DND-41 (cell line): ENCODE results near the gene USP17L24.
"Not testable (repeated sequence)": the region's sequence is repeated elsewhere in the genome, so short reads cannot be mapped to it uniquely, and the experiment has no call there.

Experiments
- EZH2 ChIP-seq: IDR thresholded peaks from 3 replicates; pipeline ENCODE4 v1.6.1; 2012; ENCODE audit warnings: borderline replicate concordance, low read depth, mild to moderate bottlenecking, moderate library complexity, low read length, inconsistent platforms; ENCODE audit not compliant: severe bottlenecking
- TF ChIP-seq, protein P1 (sequence below): IDR thresholded peaks from 2 replicates; pipeline ENCODE4 v1.5.1; 2012; ENCODE audit warnings: borderline replicate concordance, low read length, moderate library complexity, mild to moderate bottlenecking; ENCODE audit not compliant: poor library complexity, severe bottlenecking; ENCODE audit errors: extremely low read depth

DNA sequence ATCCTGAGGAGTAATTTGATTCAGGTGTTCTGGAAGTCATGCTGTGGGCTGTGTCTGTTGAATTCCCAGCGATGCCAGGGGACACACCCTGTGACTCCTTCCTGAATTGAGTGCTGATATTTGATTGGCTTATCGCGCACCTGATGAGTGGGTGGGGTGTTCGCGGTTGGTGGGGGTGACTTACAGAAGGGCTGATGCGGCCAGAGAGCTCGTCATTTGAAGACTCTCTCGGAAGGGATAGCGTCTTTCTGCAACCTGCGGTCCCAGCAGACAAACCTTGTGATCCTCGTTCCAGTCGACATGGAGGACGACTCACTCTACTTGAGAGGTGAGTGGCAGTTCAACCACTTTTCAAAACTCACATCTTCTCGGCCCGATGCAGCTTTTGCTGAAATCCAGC lies at the start of gene USP17L24:
- TF ChIP-seq, protein P1, sequence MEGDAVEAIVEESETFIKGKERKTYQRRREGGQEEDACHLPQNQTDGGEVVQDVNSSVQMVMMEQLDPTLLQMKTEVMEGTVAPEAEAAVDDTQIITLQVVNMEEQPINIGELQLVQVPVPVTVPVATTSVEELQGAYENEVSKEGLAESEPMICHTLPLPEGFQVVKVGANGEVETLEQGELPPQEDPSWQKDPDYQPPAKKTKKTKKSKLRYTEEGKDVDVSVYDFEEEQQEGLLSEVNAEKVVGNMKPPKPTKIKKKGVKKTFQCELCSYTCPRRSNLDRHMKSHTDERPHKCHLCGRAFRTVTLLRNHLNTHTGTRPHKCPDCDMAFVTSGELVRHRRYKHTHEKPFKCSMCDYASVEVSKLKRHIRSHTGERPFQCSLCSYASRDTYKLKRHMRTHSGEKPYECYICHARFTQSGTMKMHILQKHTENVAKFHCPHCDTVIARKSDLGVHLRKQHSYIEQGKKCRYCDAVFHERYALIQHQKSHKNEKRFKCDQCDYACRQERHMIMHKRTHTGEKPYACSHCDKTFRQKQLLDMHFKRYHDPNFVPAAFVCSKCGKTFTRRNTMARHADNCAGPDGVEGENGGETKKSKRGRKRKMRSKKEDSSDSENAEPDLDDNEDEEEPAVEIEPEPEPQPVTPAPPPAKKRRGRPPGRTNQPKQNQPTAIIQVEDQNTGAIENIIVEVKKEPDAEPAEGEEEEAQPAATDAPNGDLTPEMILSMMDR: not testable (repeated sequence)
- not testable (repeated sequence) for TF ChIP-seq EZH2
